Measurements from ENCODE around the gene KRTAP5-10. TPM values are rescaled to one million over a fixed set of nuclear protein-coding genes. Genes with fewer than 3 reads are reported as not detected.
"Not testable (repeated sequence)": the region's sequence is repeated elsewhere in the genome, so short reads cannot be mapped to it uniquely, and the experiment has no call there.

Gene KRTAP5-10
- total and polyA plus RNA-seq, 2 of the 8 experiments (the other 6 are each of a cell fraction or from before 2014, with no cell fraction given): 0.12 TPM; not detected in 1

- DNase-seq (ENCODE audit: low read depth in 1 of 2, low spot score in 2 of 2); H2BK120ac ChIP-seq (replicated peaks; ENCODE audit: low read depth, low read length); H3K79me1 ChIP-seq (ENCODE audit: low read depth, low read length); H3K14ac ChIP-seq (ENCODE audit: insufficient read length); H3K23me2 ChIP-seq (ENCODE audit: low read depth, low read length); FAIRE-seq; H4K20me1 ChIP-seq (replicated peaks in 1 of 2; ENCODE audit: control insufficient read depth in 1 of 2, insufficient read depth in 2 of 2, low read length in 2 of 2); H3K4ac ChIP-seq (replicated peaks; ENCODE audit: insufficient read length, low read depth, low read length); H2BK12ac ChIP-seq (ENCODE audit: low read depth, low read length); H3K4me2 ChIP-seq (ENCODE audit: insufficient read depth in 1 of 2, low read depth in 2 of 2, low read length in 2 of 2); H3K36me3 ChIP-seq (ENCODE audit: control insufficient read depth in 2 of 4, insufficient read depth in 4 of 4, low read length in 3 of 4); H3K9me3 ChIP-seq (ENCODE audit: insufficient read depth in 2 of 2, low read depth in 1 of 2, low read length in 1 of 2); H3K56ac ChIP-seq (replicated peaks; ENCODE audit: insufficient read length, low read depth, low read length); H2BK5ac ChIP-seq (ENCODE audit: low read depth, low read length); H4K8ac ChIP-seq (ENCODE audit: extremely low read depth, insufficient read depth, low read length); H2BK15ac ChIP-seq (ENCODE audit: low read length); H3K4me1 ChIP-seq (replicated peaks in 1 of 4; ENCODE audit: control insufficient read depth in 3 of 4, insufficient read depth in 4 of 4, low read length in 3 of 4); H3K18ac ChIP-seq (ENCODE audit: extremely low read depth, low read length); H3K27ac ChIP-seq (ENCODE audit: low read depth, low read length); POLR2A ChIA-PET (ENCODE audit: partially characterized antibody); H2AK5ac ChIP-seq (ENCODE audit: low read depth, low read length); H3K79me2 ChIP-seq (ENCODE audit: control insufficient read depth in 1 of 2, insufficient read depth in 2 of 2, low read length in 2 of 2); H2BK20ac ChIP-seq (ENCODE audit: low read length); H3K4me3 ChIP-seq (ENCODE audit: extremely low read depth in 1 of 4, insufficient read depth in 2 of 4, low read depth in 3 of 4, low read length in 4 of 4); H3K23ac ChIP-seq (ENCODE audit: insufficient read length); H3K9ac ChIP-seq (replicated peaks in 1 of 4; ENCODE audit: extremely low read depth in 1 of 4, low read depth in 3 of 4, low read length in 3 of 4); H2AFZ ChIP-seq (ENCODE audit: low read length); H4K5ac ChIP-seq (ENCODE audit: insufficient read length, low read depth, low read length); CTCF ChIA-PET (ENCODE audit: partially characterized antibody); H3K27me3 ChIP-seq (replicated peaks in 1 of 4; ENCODE audit: control insufficient read depth in 3 of 4, extremely low read depth in 1 of 4, insufficient read depth in 3 of 4, low read length in 3 of 4); H4K91ac ChIP-seq (replicated peaks; ENCODE audit: insufficient read length, low read length): not testable (repeated sequence)
- WGBS, 2 experiments (ENCODE audit: extremely low coverage in 1 of 2, insufficient coverage in 1 of 2, insufficient read length in 1 of 2, insufficient replicate concordance in 2 of 2, low coverage in 1 of 2, low lambda C conversion rate in 2 of 2, missing lambda C conversion rate in 1 of 2): 91% methylated on average over 11 of the region's 12 CpGs; no CpG with 5 or more reads in 1 of the 2 experiments
These were observed 49.6 kb downstream of the KRTAP5-10 start for GRCh38 chr11:71615003-71615402.

Small RNA genes lying within 50 kb of the gene (small RNA-seq; reads per million reads assigned to genes)
- gene AP000867.1 (ENCODE audit: insufficient read depth) (not detected), gene KRTAP5-14P (ENCODE audit: insufficient read depth) (not detected)

Other genes starting within 250 kb of the KRTAP5-10 start
- 144 and 148 TPM in 2 replicates for gene DHCR7, start 117.2 kb upstream of the KRTAP5-10 start, total RNA-seq (2021; fragmentation: NEBNext Ultra II Directional; extraction: Animal tissue kit (Norgen Biotek cat#: 25700))
- gene DHCR7, start 117.2 kb upstream of the KRTAP5-10 start, polyA plus RNA-seq (2011; rRNA removed): 157 and 196 TPM in 2 replicates
- 36.2 and 38.3 TPM in 2 replicates for gene NADSYN1, start 112.4 kb upstream of the KRTAP5-10 start, total RNA-seq (2021; fragmentation: NEBNext Ultra II Directional; extraction: Animal tissue kit (Norgen Biotek cat#: 25700))
- 38.6 and 46.9 TPM in 2 replicates for gene NADSYN1, start 112.4 kb upstream of the KRTAP5-10 start, polyA plus RNA-seq (2011; rRNA removed)
- gene KRTAP5-7, start 38.3 kb upstream of the KRTAP5-10 start, total RNA-seq (2021; fragmentation: NEBNext Ultra II Directional; extraction: Animal tissue kit (Norgen Biotek cat#: 25700)): not detected in 2 replicates
- gene KRTAP5-7, start 38.3 kb upstream of the KRTAP5-10 start, polyA plus RNA-seq (2011; rRNA removed): not detected in 2 replicates
- not detected in 2 replicates for gene KRTAP5-8, start 27.5 kb upstream of the KRTAP5-10 start, total RNA-seq (2021; fragmentation: NEBNext Ultra II Directional; extraction: Animal tissue kit (Norgen Biotek cat#: 25700))
- 0.06 TPM in 1 of 2 replicates, not detected in the other for gene KRTAP5-8, start 27.5 kb upstream of the KRTAP5-10 start, polyA plus RNA-seq (2011; rRNA removed)
- not detected in 2 replicates for gene KRTAP5-9, start 17.1 kb upstream of the KRTAP5-10 start, total RNA-seq (2021; fragmentation: NEBNext Ultra II Directional; extraction: Animal tissue kit (Norgen Biotek cat#: 25700))
- 0.11 TPM in 1 of 2 replicates, not detected in the other for gene KRTAP5-9, start 17.1 kb upstream of the KRTAP5-10 start, polyA plus RNA-seq (2011; rRNA removed)
- gene KRTAP5-11, start 17.3 kb downstream of the KRTAP5-10 start, total RNA-seq (2021; fragmentation: NEBNext Ultra II Directional; extraction: Animal tissue kit (Norgen Biotek cat#: 25700)): not detected in 2 replicates
- not detected in 2 replicates for gene KRTAP5-11, start 17.3 kb downstream of the KRTAP5-10 start, polyA plus RNA-seq (2011; rRNA removed)